GM13976 (cell line): ENCODE measurements around the gene SESN2.

ENCODE experiments used
- DNase-seq: peaks from one replicate; pipeline ENCODE4 v3.0.0; 2012; ENCODE audit warnings: low spot score
- in situ Hi-C: fragments of 300-500 bp; cut with MboI; formaldehyde crosslinking; loops from one replicate; pipeline ENCODE4 v1.12.0; 2022; ENCODE audit warnings: low sequenced_read_pairs, mixed read lengths, inconsistent platforms; ENCODE audit not compliant: unreplicated experiment
- TF ChIP-seq, protein P1 (sequence below): IDR thresholded peaks from 2 replicates; pipeline ENCODE4 v1.5.1; 2012; ENCODE audit warnings: borderline replicate concordance, mild to moderate bottlenecking; ENCODE audit not compliant: insufficient read depth; ENCODE audit errors: extremely low read depth, missing control alignments, control extremely low read depth

The SESN2 gene, protein sequence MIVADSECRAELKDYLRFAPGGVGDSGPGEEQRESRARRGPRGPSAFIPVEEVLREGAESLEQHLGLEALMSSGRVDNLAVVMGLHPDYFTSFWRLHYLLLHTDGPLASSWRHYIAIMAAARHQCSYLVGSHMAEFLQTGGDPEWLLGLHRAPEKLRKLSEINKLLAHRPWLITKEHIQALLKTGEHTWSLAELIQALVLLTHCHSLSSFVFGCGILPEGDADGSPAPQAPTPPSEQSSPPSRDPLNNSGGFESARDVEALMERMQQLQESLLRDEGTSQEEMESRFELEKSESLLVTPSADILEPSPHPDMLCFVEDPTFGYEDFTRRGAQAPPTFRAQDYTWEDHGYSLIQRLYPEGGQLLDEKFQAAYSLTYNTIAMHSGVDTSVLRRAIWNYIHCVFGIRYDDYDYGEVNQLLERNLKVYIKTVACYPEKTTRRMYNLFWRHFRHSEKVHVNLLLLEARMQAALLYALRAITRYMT

DNA sequence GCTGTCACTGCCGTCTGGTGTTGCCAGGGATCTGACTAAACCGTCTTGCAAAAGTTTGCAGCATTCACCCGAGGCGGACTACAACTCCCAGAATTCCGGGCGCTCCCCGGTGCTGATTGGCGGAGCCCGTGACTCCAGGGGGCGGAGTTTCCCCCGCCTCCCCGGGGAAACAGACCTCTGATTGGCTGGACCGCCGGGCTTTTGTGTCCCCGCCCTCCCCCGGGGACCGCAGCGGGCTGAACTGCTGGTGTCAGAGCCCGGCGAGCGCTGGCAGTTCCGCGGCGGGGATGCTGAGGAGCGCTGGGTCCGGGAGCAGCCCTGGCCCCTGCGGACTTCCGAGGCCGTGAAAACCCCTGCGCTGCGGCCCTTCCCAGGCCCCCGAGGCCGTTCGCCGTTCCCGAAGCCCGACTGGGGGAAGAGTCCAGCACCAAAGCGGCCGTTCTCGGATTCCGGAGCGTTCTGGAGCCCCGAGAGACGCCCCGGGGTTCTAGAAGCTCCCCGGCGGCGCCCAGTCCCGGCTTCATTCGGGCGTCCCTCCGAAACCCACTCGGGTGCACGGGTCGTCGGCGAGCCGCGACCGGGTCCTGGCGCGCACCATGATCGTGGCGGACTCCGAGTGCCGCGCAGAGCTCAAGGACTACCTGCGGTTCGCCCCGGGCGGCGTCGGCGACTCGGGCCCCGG, at the start of gene SESN2:
SESN2 (plus strand) TSS at position 267 of the 682 bp plus-strand sequence; CDS start at position 597, 330 bp downstream.
- in situ Hi-C loops: no loop called here
- TF ChIP-seq, protein P1, sequence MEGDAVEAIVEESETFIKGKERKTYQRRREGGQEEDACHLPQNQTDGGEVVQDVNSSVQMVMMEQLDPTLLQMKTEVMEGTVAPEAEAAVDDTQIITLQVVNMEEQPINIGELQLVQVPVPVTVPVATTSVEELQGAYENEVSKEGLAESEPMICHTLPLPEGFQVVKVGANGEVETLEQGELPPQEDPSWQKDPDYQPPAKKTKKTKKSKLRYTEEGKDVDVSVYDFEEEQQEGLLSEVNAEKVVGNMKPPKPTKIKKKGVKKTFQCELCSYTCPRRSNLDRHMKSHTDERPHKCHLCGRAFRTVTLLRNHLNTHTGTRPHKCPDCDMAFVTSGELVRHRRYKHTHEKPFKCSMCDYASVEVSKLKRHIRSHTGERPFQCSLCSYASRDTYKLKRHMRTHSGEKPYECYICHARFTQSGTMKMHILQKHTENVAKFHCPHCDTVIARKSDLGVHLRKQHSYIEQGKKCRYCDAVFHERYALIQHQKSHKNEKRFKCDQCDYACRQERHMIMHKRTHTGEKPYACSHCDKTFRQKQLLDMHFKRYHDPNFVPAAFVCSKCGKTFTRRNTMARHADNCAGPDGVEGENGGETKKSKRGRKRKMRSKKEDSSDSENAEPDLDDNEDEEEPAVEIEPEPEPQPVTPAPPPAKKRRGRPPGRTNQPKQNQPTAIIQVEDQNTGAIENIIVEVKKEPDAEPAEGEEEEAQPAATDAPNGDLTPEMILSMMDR: no peak
- DNase-seq: peak; percentile 98

DNA sequence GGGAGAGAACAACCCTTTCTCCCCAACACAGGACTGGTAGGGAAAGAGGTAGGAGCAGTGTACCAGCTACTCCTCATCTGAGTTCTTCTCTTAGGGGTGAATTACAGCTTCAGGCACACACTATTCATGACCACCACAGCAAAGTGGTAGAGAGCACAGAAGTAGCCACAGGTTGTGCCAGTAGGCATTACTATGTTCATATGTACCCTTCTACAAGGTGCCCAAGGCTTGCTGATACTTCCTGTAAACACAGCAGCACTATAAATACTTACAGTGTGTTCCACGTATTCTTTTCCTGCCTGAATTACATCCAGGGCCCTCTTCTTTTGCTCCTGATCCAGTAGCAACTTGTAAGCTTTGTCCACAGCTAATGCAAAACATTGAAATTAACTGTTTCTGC, 49.6 kb upstream of the SESN2 start:
- in situ Hi-C loops: no loop called here
- TF ChIP-seq, protein P1: no peak
- DNase-seq: no peak

DNA sequence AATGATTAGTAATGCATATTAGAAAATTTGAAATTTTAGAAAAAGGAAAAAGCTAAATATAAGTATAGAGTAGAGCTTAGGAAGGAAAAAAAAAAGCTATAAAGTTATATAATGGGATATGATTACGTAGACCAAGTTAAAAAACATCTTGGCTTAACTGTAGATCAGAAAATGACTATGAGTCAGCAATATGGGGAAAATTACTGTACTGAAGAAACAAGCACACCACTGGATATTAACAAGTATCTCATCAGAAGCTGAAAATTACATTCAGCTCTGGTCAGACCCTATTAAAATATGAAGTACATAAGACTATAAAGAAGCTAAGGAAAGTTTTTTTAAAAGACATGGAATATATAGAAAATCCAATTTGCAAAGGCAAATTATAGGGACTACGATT, 46.0 kb upstream of the SESN2 start:
- DNase-seq: no peak
- in situ Hi-C loops: no loop called here
- TF ChIP-seq, protein P1: no peak

DNA sequence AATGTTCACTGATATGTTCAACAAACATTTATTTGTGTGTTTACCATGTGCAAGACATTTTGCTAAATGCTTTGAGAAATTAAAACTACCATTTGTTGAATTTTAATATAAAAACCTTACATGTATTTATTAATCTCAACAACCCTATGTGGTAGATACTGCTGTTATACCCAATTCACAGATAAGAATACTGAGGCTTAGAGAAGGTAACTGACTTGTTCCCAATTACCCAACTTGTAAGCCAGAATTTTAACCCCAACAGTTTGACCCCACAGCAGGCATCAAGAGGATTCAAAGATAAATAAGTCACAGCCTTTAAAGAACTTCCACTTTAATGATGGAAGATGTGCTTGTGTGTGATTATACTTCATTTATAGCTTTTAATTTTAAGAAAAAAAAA, 30.2 kb upstream of the SESN2 start:
- no peak for DNase-seq
- in situ Hi-C loops: no loop called here
- TF ChIP-seq, protein P1: no peak

DNA sequence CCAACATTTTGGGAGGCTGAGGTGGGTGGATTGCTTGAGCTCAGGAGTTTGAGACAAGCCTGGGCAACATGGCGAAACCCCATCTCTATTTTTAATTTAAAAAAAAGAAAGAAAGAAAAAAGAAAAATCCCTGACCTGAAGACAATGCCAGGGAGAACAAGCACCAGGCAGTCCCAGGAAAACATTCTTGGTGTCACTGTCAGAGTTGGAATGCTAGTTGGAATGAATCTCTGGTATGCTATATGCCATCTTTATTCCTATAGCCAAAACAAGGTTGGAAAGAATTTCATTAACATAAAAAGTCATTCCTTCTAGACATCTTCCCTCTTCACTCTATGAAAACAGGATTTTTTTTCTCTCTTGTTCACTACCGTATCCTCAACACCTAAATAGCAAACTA, 29.3 kb upstream of the SESN2 start:
- in situ Hi-C loops: no loop called here
- no peak for DNase-seq
- TF ChIP-seq, protein P1: no peak

DNA sequence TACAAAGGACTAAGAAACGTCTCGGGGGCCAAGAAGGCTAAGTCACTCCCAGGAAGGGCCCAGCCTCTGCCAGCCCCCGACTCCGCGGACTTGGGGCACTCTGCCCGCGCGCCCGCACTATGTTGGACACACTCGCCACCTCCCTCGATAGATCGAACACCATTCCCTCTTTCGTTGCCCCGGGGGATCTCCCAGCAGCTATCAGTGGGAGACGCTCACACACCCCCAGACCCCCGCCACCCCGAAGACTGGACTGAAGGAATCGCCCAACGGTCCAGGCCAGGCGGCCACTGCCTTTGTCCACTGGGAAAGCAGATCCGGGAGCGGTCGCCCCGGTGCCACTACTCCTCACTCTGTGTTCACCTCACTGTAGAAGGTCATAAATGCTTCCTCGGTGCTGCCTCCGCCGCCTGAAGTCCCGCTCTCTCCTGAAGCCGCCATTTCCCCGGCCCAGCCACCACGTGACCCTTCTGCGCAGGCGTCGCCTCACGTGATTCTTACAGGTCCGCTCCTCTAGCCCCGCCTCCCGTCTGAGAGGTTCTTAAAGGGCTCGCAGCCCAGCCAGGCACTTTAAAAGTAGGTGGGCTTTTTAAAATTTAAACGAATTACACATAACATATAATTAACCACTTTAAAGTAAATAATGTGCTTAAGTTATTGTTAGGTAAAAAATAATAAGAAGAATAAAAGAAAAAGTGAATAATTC, 26.6 kb upstream of the SESN2 start, which contains the start of gene DNAJC8:
DNAJC8 (minus strand) TSS at position 472 of the 706 bp plus-strand sequence; CDS start at position 441, 31 bp downstream.
- TF ChIP-seq, protein P1: no peak
- peak; percentile 95 for DNase-seq
- in situ Hi-C loops: no loop called here
